GM23338 (cell line): ENCODE results near the gene MAMSTR. TPM values are rescaled to one million over a fixed set of nuclear protein-coding genes. Genes with fewer than 3 reads are reported as not detected.

ENCODE experiments used
- ATAC-seq: fragments of 200-7000 bp; cut with Tn5 transposase; 3 replicates; pipeline ENCODE4 v1.9.1; 2020
- DNase-seq: peaks from one replicate; pipeline ENCODE4 v3.0.0-alpha.2; 2015; ENCODE audit warnings: low spot score
- H2AFZ ChIP-seq: fragments of 200-600 bp; sonication (generic); 2 replicates; pipeline ENCODE4 v1.8.0; 2016; ENCODE audit warnings: antibody characterized with exemption, mild to moderate bottlenecking, moderate library complexity
- H3F3A ChIP-seq: fragments of 200-600 bp; sonication (generic); replicated peaks from 2 replicates; pipeline ENCODE4 v1.8.0; 2017; ENCODE audit warnings: antibody characterized with exemption, mixed run types, low read depth
- H3K27ac ChIP-seq: fragments of 200-600 bp; sonication (generic); 2 replicates; pipeline ENCODE4 v1.6.1; 2016; ENCODE audit warnings: low read depth
- H3K27me3 ChIP-seq: fragments of 200-600 bp; sonication (generic); 2 replicates; pipeline ENCODE4 v1.8.0; 2016; ENCODE audit warnings: mild to moderate bottlenecking, mixed run types, moderate library complexity; ENCODE audit not compliant: insufficient read depth
- H3K36me3 ChIP-seq: fragments of 200-600 bp; sonication (generic); 2 replicates; pipeline ENCODE4 v1.8.0; 2016; ENCODE audit warnings: mild to moderate bottlenecking; ENCODE audit not compliant: insufficient read depth
- H3K4me1 ChIP-seq: fragments of 200-600 bp; sonication (generic); 2 replicates; pipeline ENCODE4 v1.8.0; 2016; ENCODE audit warnings: mild to moderate bottlenecking, moderate library complexity; ENCODE audit not compliant: insufficient read depth
- H3K4me2 ChIP-seq: fragments of 200-600 bp; sonication (generic); 2 replicates; pipeline ENCODE4 v1.7.1; 2017; ENCODE audit warnings: mixed run types
- H3K4me3 ChIP-seq: fragments of 200-600 bp; sonication (generic); 2 replicates; pipeline ENCODE4 v1.6.1; 2016; ENCODE audit warnings: mixed run types
- H3K79me2 ChIP-seq: fragments of 200-600 bp; sonication (generic); replicated peaks from 2 replicates; pipeline ENCODE4 v1.8.0; 2017; ENCODE audit warnings: mild to moderate bottlenecking; ENCODE audit not compliant: insufficient read depth
- H3K9me2 ChIP-seq: fragments of 200-600 bp; sonication (generic); 2 replicates; pipeline ENCODE4 v1.8.0; 2017; ENCODE audit not compliant: insufficient read depth
- H4K20me1 ChIP-seq: fragments of 200-600 bp; sonication (generic); replicated peaks from 2 replicates; pipeline ENCODE4 v1.8.0; 2017; ENCODE audit warnings: mild to moderate bottlenecking; ENCODE audit not compliant: insufficient read depth
- H3K27ac Mint-ChIP-seq: 2 replicates; pipeline ENCODE4 v1.8.0; 2020; ENCODE audit warnings: inconsistent platforms, mild to moderate bottlenecking, moderate library complexity, mixed read lengths
- H3K27me3 Mint-ChIP-seq: 3 replicates; pipeline ENCODE4 v1.8.0; 2022; ENCODE audit warnings: low read depth, mild to moderate bottlenecking, moderate library complexity, mixed read lengths, inconsistent platforms; ENCODE audit not compliant: insufficient read depth, poor library complexity
- H3K36me3 Mint-ChIP-seq: 3 replicates; pipeline ENCODE4 v1.8.0; 2021; ENCODE audit warnings: low read depth, mild to moderate bottlenecking, inconsistent platforms, moderate library complexity, mixed read lengths
- H3K4me1 Mint-ChIP-seq: 3 replicates; pipeline ENCODE4 v1.8.0; 2020; ENCODE audit warnings: mild to moderate bottlenecking, inconsistent platforms, mixed read lengths
- H3K4me3 Mint-ChIP-seq: 3 replicates; pipeline ENCODE4 v1.8.0; 2021; ENCODE audit warnings: moderate library complexity, mild to moderate bottlenecking, inconsistent platforms, mixed read lengths
- H3K9me3 Mint-ChIP-seq: 3 replicates; pipeline ENCODE4 v1.8.0; 2020; ENCODE audit warnings: moderate library complexity, mild to moderate bottlenecking, inconsistent platforms, mixed read lengths
- CTCF ChIP-seq, 2 experiments: fragments of 200-600 bp in 1 of 2; sonication (generic) in 1 of 2; conservative IDR thresholded peaks; 2 replicates each; pipeline versions ENCODE4 v1.5.1 to v1.6.1; 2016 to 2017; ENCODE audit warnings: antibody characterized with exemption in 2 of 2, low read depth in 2 of 2, mild to moderate bottlenecking in 2 of 2, moderate library complexity in 1 of 2
- ETS1 ChIP-seq: IDR thresholded peaks from 2 replicates; pipeline ENCODE4 v1.6.1; 2016; ENCODE audit warnings: antibody characterized with exemption
- EZH2 ChIP-seq: fragments of 200-600 bp; sonication (generic); IDR thresholded peaks from one replicate; pipeline ENCODE4 v1.8.0; 2017; ENCODE audit warnings: antibody characterized with exemption, mild to moderate bottlenecking, low read depth; ENCODE audit not compliant: unreplicated experiment
- EZH2phosphoT487 ChIP-seq: fragments of 200-600 bp; sonication (generic); IDR thresholded peaks from one replicate; pipeline ENCODE4 v1.8.1; 2018; ENCODE audit warnings: antibody characterized with exemption; ENCODE audit not compliant: unreplicated experiment
- JUNB ChIP-seq: IDR thresholded peaks from one replicate; pipeline ENCODE4 v1.6.1; 2016; ENCODE audit warnings: antibody characterized with exemption; ENCODE audit not compliant: unreplicated experiment
- STAT1 ChIP-seq: IDR thresholded peaks from one replicate; pipeline ENCODE4 v1.6.1; 2016; ENCODE audit warnings: antibody characterized with exemption; ENCODE audit not compliant: unreplicated experiment
- ZNF114 ChIP-seq: fragments of 250-450 bp; sonication (Bioruptor Pico); IDR thresholded peaks from 2 replicates; pipeline ENCODE4 v1.5.0; 2020; ENCODE audit warnings: mild to moderate bottlenecking, moderate library complexity
- ZNF331 ChIP-seq: fragments of 250-450 bp; sonication (Bioruptor Pico); IDR thresholded peaks from 2 replicates; pipeline ENCODE4 v1.5.0; 2020; ENCODE audit warnings: low read depth, mild to moderate bottlenecking, moderate library complexity
- polyA plus RNA-seq: library from polyadenylated mRNA; unstranded; fragments of >200 nt; fragmentation: Nextera tagmentation; extraction: Ambion mirVana; gene quantifications from 2 replicates; pipeline ENCODE4 v1.2.1, GENCODE V29; 2016
- total RNA-seq: library from RNA; depleted of rRNA; stranded (reverse); fragments of >200 nt; shearing (Covaris generic); gene quantifications from 2 replicates; pipeline ENCODE4 v1.2.3, GENCODE V29; 2014
- TF ChIP-seq, protein P1 (sequence below): fragments of 250-450 bp; sonication (Bioruptor Pico); IDR thresholded peaks from 2 replicates; pipeline ENCODE4 v1.5.0; 2020; ENCODE audit warnings: mild to moderate bottlenecking, moderate library complexity

MAMSTR gene
- total and polyA plus RNA-seq, 2 experiments from 2014 or later: 1.9 to 2.0 TPM

DNA sequence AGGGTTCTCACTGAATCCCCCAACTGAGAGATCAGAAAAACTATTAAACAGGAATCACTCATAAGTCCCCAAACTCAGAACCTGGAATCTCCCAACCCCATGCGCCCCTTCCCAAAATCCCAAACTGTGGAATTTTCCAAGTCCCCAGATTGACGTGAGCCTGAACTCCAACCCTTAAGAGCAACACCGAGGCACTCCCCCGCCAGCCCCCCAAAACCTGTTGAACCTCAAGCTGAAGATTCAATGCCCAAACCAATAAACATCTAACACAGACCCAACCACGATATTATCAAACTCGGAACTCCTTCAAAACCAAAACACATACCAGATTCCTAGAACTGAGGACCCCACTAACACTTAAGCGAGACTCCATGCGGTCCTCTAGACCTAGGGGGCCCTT lies 26.6 kb upstream of the MAMSTR start:
- ATAC-seq (no peak), DNase-seq (no peak)
- Histone ChIP-seq H3K4me3 (peak overlapping the region; percentile 56), H3K79me2 (peaks cover 25% of the 10 kb centered on the region), H4K20me1 (peaks cover 8% of the 10 kb centered on the region; the same call in 1 of the 2 replicates), H3K27ac (peak overlapping the region; percentile 81), H3F3A (peaks cover 14% of the 10 kb centered on the region), H3K27me3 (peaks cover under 1% of the 10 kb centered on the region; the same call in 1 of the 2 replicates), H3K4me2 (peak overlapping the region; percentile 70), H2AFZ (no peak overlapping the region), H3K36me3 (0 out of 2 replicates have a peak, but pooled peaks cover 6% of the 10 kb centered on the region), H3K4me1 (peaks cover 15% of the 10 kb centered on the region), H3K9me2 (no peaks in the 10 kb centered on the region)
- Mint-ChIP-seq H3K27me3 (peaks cover 26% of the 10 kb centered on the region), H3K36me3 (peaks cover 35% of the 10 kb centered on the region), H3K9me3 (no peaks in the 10 kb centered on the region; the same call in 2 of the 3 replicates), H3K27ac (peak overlapping the region; percentile 94), H3K4me3 (peak overlapping the region; percentile 68), H3K4me1 (peaks cover 30% of the 10 kb centered on the region)
- TF ChIP-seq CTCF (conservative IDR thresholded peaks at IDR 0.05; ENCODE audit: low read depth in 2 of 2): no peak
- TF ChIP-seq ZNF331 (CRISPR knock-in tag): no peak
- TF ChIP-seq STAT1: no peak
- TF ChIP-seq EZH2phosphoT487: no peak
- no peak for TF ChIP-seq EZH2
- no peak for TF ChIP-seq JUNB
- no peak for TF ChIP-seq ZNF114
- no peak for TF ChIP-seq ETS1
- TF ChIP-seq, protein P1, sequence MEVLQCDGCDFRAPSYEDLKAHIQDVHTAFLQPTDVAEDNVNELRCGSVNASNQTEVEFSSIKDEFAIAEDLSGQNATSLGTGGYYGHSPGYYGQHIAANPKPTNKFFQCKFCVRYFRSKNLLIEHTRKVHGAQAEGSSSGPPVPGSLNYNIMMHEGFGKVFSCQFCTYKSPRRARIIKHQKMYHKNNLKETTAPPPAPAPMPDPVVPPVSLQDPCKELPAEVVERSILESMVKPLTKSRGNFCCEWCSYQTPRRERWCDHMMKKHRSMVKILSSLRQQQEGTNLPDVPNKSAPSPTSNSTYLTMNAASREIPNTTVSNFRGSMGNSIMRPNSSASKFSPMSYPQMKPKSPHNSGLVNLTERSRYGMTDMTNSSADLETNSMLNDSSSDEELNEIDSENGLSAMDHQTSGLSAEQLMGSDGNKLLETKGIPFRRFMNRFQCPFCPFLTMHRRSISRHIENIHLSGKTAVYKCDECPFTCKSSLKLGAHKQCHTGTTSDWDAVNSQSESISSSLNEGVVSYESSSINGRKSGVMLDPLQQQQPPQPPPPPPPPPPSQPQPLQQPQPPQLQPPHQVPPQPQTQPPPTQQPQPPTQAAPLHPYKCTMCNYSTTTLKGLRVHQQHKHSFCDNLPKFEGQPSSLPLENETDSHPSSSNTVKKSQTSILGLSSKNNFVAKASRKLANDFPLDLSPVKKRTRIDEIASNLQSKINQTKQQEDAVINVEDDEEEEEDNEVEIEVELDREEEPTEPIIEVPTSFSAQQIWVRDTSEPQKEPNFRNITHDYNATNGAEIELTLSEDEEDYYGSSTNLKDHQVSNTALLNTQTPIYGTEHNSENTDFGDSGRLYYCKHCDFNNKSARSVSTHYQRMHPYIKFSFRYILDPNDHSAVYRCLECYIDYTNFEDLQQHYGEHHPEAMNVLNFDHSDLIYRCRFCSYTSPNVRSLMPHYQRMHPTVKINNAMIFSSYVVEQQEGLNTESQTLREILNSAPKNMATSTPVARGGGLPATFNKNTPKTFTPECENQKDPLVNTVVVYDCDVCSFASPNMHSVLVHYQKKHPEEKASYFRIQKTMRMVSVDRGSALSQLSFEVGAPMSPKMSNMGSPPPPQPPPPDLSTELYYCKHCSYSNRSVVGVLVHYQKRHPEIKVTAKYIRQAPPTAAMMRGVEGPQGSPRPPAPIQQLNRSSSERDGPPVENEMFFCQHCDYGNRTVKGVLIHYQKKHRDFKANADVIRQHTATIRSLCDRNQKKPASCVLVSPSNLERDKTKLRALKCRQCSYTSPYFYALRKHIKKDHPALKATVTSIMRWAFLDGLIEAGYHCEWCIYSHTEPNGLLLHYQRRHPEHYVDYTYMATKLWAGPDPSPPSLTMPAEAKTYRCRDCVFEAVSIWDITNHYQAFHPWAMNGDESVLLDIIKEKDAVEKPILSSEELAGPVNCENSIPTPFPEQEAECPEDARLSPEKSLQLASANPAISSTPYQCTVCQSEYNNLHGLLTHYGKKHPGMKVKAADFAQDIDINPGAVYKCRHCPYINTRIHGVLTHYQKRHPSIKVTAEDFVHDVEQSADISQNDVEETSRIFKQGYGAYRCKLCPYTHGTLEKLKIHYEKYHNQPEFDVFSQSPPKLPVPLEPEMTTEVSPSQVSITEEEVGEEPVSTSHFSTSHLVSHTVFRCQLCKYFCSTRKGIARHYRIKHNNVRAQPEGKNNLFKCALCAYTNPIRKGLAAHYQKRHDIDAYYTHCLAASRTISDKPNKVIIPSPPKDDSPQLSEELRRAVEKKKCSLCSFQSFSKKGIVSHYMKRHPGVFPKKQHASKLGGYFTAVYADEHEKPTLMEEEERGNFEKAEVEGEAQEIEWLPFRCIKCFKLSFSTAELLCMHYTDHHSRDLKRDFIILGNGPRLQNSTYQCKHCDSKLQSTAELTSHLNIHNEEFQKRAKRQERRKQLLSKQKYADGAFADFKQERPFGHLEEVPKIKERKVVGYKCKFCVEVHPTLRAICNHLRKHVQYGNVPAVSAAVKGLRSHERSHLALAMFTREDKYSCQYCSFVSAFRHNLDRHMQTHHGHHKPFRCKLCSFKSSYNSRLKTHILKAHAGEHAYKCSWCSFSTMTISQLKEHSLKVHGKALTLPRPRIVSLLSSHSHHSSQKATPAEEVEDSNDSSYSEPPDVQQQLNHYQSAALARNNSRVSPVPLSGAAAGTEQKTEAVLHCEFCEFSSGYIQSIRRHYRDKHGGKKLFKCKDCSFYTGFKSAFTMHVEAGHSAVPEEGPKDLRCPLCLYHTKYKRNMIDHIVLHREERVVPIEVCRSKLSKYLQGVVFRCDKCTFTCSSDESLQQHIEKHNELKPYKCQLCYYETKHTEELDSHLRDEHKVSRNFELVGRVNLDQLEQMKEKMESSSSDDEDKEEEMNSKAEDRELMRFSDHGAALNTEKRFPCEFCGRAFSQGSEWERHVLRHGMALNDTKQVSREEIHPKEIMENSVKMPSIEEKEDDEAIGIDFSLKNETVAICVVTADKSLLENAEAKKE (CRISPR knock-in tag): no peak
